HepG2 (cell line): ENCODE results near the gene DIP2C. TPM values are rescaled to one million over a fixed set of nuclear protein-coding genes. Genes with fewer than 3 reads are reported as not detected.
"Not testable (repeated sequence)": the region's sequence is repeated elsewhere in the genome, so short reads cannot be mapped to it uniquely, and the experiment has no call there.

Experiments used
- ATAC-seq: fragments of 200-7000 bp; cut with Tn5 transposase; 3 replicates; pipeline ENCODE4 v1.9.1; 2020; ENCODE audit warnings: mild to moderate bottlenecking, moderate library complexity
- BruUV-seq: library from RNA; stranded (reverse); fragments of 400-500 nt; replicated peaks from 2 replicates; lab custom pipeline; 2021; lab: Mats Ljungman, UMichigan
- CTCF ChIA-PET: fragments of 300-600 bp; formaldehyde crosslinking; extraction: SDS; loops from one replicate; lab custom pipeline; 2021; ENCODE audit warnings: low total read pairs, inconsistent platforms, low intra/inter-chr PET ratio; lab: Yijun Ruan, JAX
- POLR2A ChIA-PET: fragments of 350-600 bp; sonication (Branson Sonifier 250); formaldehyde crosslinking; loops from one replicate; lab custom pipeline; 2020; ENCODE audit warnings: antibody characterized with exemption, inconsistent platforms; lab: Yijun Ruan, JAX
- DNase-seq: peaks from one replicate; pipeline ENCODE4 v3.0.0-alpha.2; 2015; ENCODE audit warnings: low spot score
- FAIRE-seq: peaks from 3 replicates; lab custom pipeline; 2011; peaks lifted over from hg19 to GRCh38; lab: Jason Lieb, UNC
- H2AFZ ChIP-seq: one replicate; pipeline ENCODE4 v1.6.1; 2011; ENCODE audit warnings: low read length, inconsistent platforms
- H3K27ac ChIP-seq: fragments of 300-600 bp; 3 replicates; pipeline ENCODE4 v1.8.0; 2011; ENCODE audit warnings: mixed run types, mild to moderate bottlenecking, mixed read lengths, low read length, inconsistent platforms; ENCODE audit not compliant: insufficient read depth; ENCODE audit errors: extremely low read length
- H3K27me3 ChIP-seq, 2 experiments: fragments of 200-600 bp in 1 of 2; 2 replicates in 1 of 2; 3 replicates in 1 of 2; pipeline versions ENCODE4 v1.6.0 to v1.8.0; 2011; ENCODE audit warnings: low read length in 2 of 2, mild to moderate bottlenecking in 2 of 2, moderate library complexity in 2 of 2, inconsistent platforms in 1 of 2; ENCODE audit not compliant: insufficient read depth in 2 of 2, control insufficient read depth in 1 of 2
- H3K36me3 ChIP-seq, 2 experiments: fragments of 200-600 bp in 1 of 2; replicated peaks in 1 of 2; 2 replicates in 1 of 2; 3 replicates in 1 of 2; pipeline versions ENCODE4 v1.5.1 to v1.8.0; 2011; ENCODE audit warnings: low read length in 2 of 2, inconsistent platforms in 1 of 2; ENCODE audit not compliant: insufficient read depth in 2 of 2, control insufficient read depth in 1 of 2
- H3K4me1 ChIP-seq: 2 replicates; pipeline ENCODE4 v1.5.1; 2012; ENCODE audit warnings: low read length, inconsistent platforms; ENCODE audit not compliant: insufficient read depth
- H3K4me2 ChIP-seq: 2 replicates; pipeline ENCODE4 v1.6.0; 2011; ENCODE audit warnings: low read depth, low read length, inconsistent platforms
- H3K4me3 ChIP-seq, 3 experiments: fragments of 200-600 bp in 1 of 3; sonication (generic), shearing (Covaris generic) in 1 of 3; replicated peaks in 1 of 3; 2 replicates each; pipeline ENCODE4 v1.5.1; 2011 to 2016; ENCODE audit warnings: low read length in 3 of 3, inconsistent platforms in 2 of 3, low read depth in 2 of 3, mild to moderate bottlenecking in 2 of 3, control low read depth in 1 of 3, mixed read lengths in 1 of 3; ENCODE audit not compliant: insufficient read depth in 1 of 3
- H3K79me2 ChIP-seq: one replicate; pipeline ENCODE4 v1.6.1; 2011; ENCODE audit warnings: low read length, inconsistent platforms; ENCODE audit not compliant: insufficient read depth
- H3K9ac ChIP-seq: 2 replicates; pipeline ENCODE4 v1.6.0; 2011; ENCODE audit warnings: mild to moderate bottlenecking, low read depth, low read length, inconsistent platforms; ENCODE audit not compliant: insufficient read depth
- H3K9me3 ChIP-seq: 2 replicates; pipeline ENCODE4 v1.5.1; 2012; ENCODE audit warnings: mild to moderate bottlenecking, low read length
- H4K20me1 ChIP-seq: 2 replicates; pipeline ENCODE4 v1.6.0; 2011; ENCODE audit warnings: inconsistent platforms, mild to moderate bottlenecking, low read length, moderate library complexity; ENCODE audit not compliant: insufficient read depth
- FOXK1 ChIP-seq: sonication (generic); formaldehyde crosslinking; IDR thresholded peaks from 2 replicates; pipeline ENCODE4 v1.4.0; 2020; ENCODE audit warnings: low read depth, missing genetic modification reagents, borderline replicate concordance
- MAZ ChIP-seq, 2 experiments: sonication (generic) in 1 of 2; formaldehyde crosslinking in 1 of 2; IDR thresholded peaks; 2 replicates each; pipeline versions ENCODE4 v1.5.0 to v1.6.1; 2012 to 2020; ENCODE audit warnings: low read depth in 2 of 2, mild to moderate bottlenecking in 2 of 2, borderline replicate concordance in 1 of 2, improper control_type of control experiment in 1 of 2, low read length in 1 of 2, missing genetic modification reagents in 1 of 2, moderate library complexity in 1 of 2
- MTA3 ChIP-seq: sonication (generic); formaldehyde crosslinking; IDR thresholded peaks from 2 replicates; pipeline ENCODE4 v1.4.0; 2020; ENCODE audit warnings: missing genetic modification reagents
- ZBTB38 ChIP-seq: sonication (generic); formaldehyde crosslinking; IDR thresholded peaks from 2 replicates; pipeline ENCODE4 v1.5.1; 2020; ENCODE audit warnings: mild to moderate bottlenecking, missing genetic modification reagents
- ZNF160 ChIP-seq: sonication (generic); formaldehyde crosslinking; IDR thresholded peaks from 2 replicates; pipeline ENCODE4 v1.8.0; 2022; ENCODE audit warnings: mild to moderate bottlenecking, inconsistent platforms, missing genetic modification reagents
- WGBS: methylation state at CpG from one replicate; pipeline ENCODE4 v1.1.6; 2017; ENCODE audit warnings: low lambda C conversion rate; 5-methylcytosine and 5-hydroxymethylcytosine counted together
- in situ Hi-C: cut with HindIII; loops from 2 replicates; pipeline ENCODE4 v1.10.0; 2017; ENCODE audit warnings: low pct_unique_long_range_greater_than_20kb; ENCODE audit not compliant: extremely low pct_ligation_motif_present
- intact Hi-C: fragments of 100-400 bp; cut with micrococcal nuclease; formaldehyde crosslinking; loops from one replicate; pipeline ENCODE4 v1.10.0; 2022; ENCODE audit not compliant: unreplicated experiment
- polyA plus RNA-seq, 8 experiments: library from polyadenylated mRNA; depleted of rRNA in 3 of 8; stranded (reverse) in 7 of 8; unstranded in 1 of 8; fragments of >200 nt; fragmentation: Illumina TruSeq in 4 of 8; extraction: Trizol in 4 of 8; gene quantifications; 2 replicates each; pipeline versions ENCODE4 v1.2.1 to v1.2.3, GENCODE V29; 2011 to 2016; ENCODE audit warnings: low read depth in 4 of 8, missing spikeins in 1 of 8, mixed read lengths in 1 of 8; ENCODE audit not compliant: insufficient read depth in 1 of 8
- total RNA-seq, 5 experiments: library from RNA; depleted of rRNA; stranded (reverse); fragments of >200 nt; fragmentation: Illumina TruSeq; extraction: Trizol; gene quantifications; 2 replicates each; pipeline ENCODE4 v1.2.3, GENCODE V29; 2016; ENCODE audit warnings: low read depth in 1 of 5

The DIP2C gene
- total and polyA plus RNA-seq, 2 of the 13 experiments (the other 11 are each of a cell fraction or from before 2014, with no cell fraction given) = 2.2 to 2.7 TPM

DNA sequence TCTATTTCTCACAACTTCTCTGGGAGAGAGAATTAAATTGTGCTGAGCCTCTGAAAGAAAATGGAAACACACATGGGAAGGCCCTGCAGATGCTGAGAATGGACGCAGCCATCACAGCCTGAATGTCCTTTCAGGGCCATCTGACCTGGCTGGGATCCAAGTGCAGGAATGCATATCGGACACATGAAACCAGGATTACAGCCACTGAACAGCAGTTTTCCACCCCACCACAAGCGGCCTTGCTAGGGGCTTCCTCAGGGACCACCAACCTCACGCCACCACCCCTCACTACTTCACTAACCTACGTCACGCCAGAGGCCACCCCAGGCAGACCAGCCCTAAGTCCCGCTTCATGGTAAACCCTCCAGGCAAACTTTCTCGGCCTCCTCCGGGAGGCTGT is 103.3 kb downstream of the DIP2C start:
- Histone ChIP-seq H3K9ac (no peak overlapping the region), H3K36me3 (no peaks in the 10 kb centered on the region), H3K79me2 (no peaks in the 10 kb centered on the region), H3K9me3 (no peaks in the 10 kb centered on the region), H3K27me3 (no peaks in the 10 kb centered on the region), H3K4me1 (no peaks in the 10 kb centered on the region), H4K20me1 (no peaks in the 10 kb centered on the region), H3K27ac (no peak overlapping the region), H3K4me3 (no peak overlapping the region), H2AFZ (no peak overlapping the region), H3K4me2 (no peak overlapping the region)
- ChIA-PET CTCF (no interaction called here), POLR2A (no interaction called here)
- DNase-seq (no peak), FAIRE-seq (no peak), ATAC-seq (no peak)
- in situ Hi-C loops = no loop called here
- 91% methylated on average over 9 of the region's 9 CpGs for WGBS
- intact Hi-C loops = no loop called here
- TF ChIP-seq MAZ (IDR thresholded peaks at IDR 0.05; ENCODE audit: borderline replicate concordance, low read depth, low read length) (no peak), MAZ (CRISPR knock-in tag; IDR thresholded peaks at IDR 0.05; ENCODE audit: low read depth) (no peak)
- no TSS peak for BruUV-seq

DNA sequence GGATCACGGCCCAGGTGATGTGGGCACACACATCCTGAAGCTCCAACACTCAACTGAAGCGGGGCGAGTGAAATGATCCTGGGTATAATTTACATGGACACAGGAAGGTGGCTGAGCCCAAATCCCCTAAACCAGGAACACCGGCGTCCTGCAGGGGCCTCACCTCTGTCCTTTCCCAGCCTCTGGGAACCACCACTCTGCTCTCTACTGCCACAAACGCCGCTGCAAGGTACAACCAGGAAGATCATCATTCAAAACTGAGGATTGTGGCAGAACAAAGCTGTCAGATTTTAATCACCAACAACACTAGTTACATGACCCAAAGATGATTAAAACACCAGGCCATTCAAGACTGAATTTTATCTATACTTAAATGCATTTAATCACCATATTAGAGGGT is 104.0 kb downstream of the DIP2C start:
- Histone ChIP-seq H2AFZ (no peak overlapping the region), H3K4me2 (no peak overlapping the region), H3K4me3 (no peak overlapping the region), H3K9ac (no peak overlapping the region), H3K27me3 (no peaks in the 10 kb centered on the region), H3K4me1 (no peaks in the 10 kb centered on the region), H4K20me1 (no peaks in the 10 kb centered on the region), H3K36me3 (no peaks in the 10 kb centered on the region), H3K27ac (no peak overlapping the region), H3K79me2 (no peaks in the 10 kb centered on the region), H3K9me3 (no peaks in the 10 kb centered on the region)
- CTCF ChIA-PET = no interaction called here
- WGBS = 84% methylated on average over 5 of the region's 7 CpGs
- ATAC-seq (peak; percentile 73), FAIRE-seq (no peak), DNase-seq (no peak)
- TF ChIP-seq ZNF160 (CRISPR knock-in tag) (no peak), FOXK1 (CRISPR knock-in tag) (no peak), ZBTB38 (CRISPR knock-in tag) (no peak), MTA3 (CRISPR knock-in tag) (no peak)
- no TSS peak for BruUV-seq
- intact Hi-C loops = no loop called here
- in situ Hi-C loops = no loop called here
- POLR2A ChIA-PET = no interaction called here

- H3K36me3 ChIP-seq, DNase-seq, H3K9ac ChIP-seq, ATAC-seq, POLR2A ChIA-PET, H3K9me3 ChIP-seq, H3K27ac ChIP-seq, FAIRE-seq, intact Hi-C loops, H3K4me1 ChIP-seq, CTCF ChIA-PET, H3K4me2 ChIP-seq, in situ Hi-C loops, H3K27me3 ChIP-seq, H3K4me3 ChIP-seq, H3K79me2 ChIP-seq, H2AFZ ChIP-seq, H4K20me1 ChIP-seq, BruUV-seq: not testable (repeated sequence)
- 92% methylated on average over 55 of the region's 55 CpGs for WGBS
Observed at GRCh38 chr10:584497-585290, 104.8 kb downstream of the DIP2C start.
